ENCODE data around the gene ADGRA3. TPM values are rescaled to one million over a fixed set of nuclear protein-coding genes. Genes with fewer than 3 reads are reported as not detected.

The ADGRA3 gene
- total and polyA plus RNA-seq, 2 donors: 11.2 to 13.1 TPM

DNA sequence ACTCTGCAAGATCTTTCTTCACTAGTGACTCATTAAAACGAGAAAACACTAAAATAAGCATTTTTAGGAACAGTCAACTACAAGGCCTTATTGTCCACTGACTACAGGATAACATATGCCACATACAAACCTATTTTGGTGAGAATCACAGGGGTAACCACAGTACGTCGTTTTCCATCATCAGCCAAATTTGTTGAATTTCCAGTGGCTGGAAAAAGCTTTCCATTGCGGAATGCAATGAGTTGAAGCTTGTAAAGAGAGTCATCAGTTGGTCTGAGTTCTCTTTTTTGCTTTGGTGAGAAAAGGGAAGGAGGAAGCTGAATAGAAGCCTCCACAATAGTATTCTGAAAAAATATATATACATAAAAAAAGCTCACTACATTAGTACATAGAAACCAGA is 102.4 kb downstream of the ADGRA3 start:
- no peaks in the 10 kb centered on the region for H3K4me1 ChIP-seq (ENCODE audit: control insufficient read depth in 2 of 2, insufficient read depth in 2 of 2, low read length in 2 of 2)
- H3K36me3 ChIP-seq (ENCODE audit: control insufficient read depth in 2 of 2, insufficient read depth in 2 of 2, low read length in 1 of 2): no peaks in the 10 kb centered on the region
- H3K9me3 ChIP-seq (ENCODE audit: control insufficient read depth in 2 of 2, insufficient read depth in 1 of 2, low read length in 1 of 2): no peaks in the 10 kb centered on the region
- no peak overlapping the region for H3K4me3 ChIP-seq (ENCODE audit: low read length in 2 of 2)
- H3K27me3 ChIP-seq (ENCODE audit: control insufficient read depth in 2 of 2, insufficient read depth in 1 of 2, low read length in 1 of 2): no peaks in the 10 kb centered on the region
- WGBS: 94% methylated on average over 4 of the region's 4 CpGs
- no peak overlapping the region for H3K27ac ChIP-seq (ENCODE audit: low read depth in 1 of 2, low read length in 1 of 2)
- no peak for DNase-seq (ENCODE audit: low read depth in 6 of 9, low spot score in 9 of 9)

- WGBS: 96% methylated on average over 3 of the region's 3 CpGs
Measured at GRCh38 chr4:22412013-22412412, 103.9 kb downstream of the ADGRA3 start.

DNA sequence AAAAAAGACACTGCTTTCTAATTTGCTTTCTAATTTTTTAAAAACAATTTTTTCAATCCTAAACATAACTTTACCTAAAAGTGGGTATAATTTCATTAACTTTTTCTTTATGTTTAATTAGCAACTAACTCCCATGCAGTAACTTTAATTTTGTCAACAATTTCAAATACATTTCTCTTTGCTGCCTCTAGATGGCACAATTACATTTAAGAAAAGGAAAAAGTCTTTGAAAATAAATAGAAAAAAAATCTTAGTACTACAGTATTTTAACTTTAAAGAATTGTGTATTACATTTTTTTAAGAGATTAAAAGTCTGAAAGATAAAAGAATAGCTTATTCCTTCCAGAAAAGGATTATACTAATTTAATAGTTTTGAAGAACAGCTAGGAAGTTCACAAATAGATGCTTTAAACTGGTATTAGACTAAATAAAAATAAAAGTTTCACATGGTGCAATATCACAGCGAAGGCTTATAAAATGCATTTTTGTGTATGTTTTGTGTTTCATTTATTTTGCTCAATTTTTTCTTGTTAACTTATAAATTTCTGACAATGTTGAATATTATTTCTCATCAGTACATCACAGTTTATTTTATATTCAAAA is 105.1 kb downstream of the ADGRA3 start:
- no peaks in the 10 kb centered on the region for H3K9me3 ChIP-seq (ENCODE audit: control insufficient read depth in 2 of 2, insufficient read depth in 1 of 2, low read length in 1 of 2)
- 98% methylated on average over 1 of the region's 1 CpG for WGBS
- H3K4me3 ChIP-seq (ENCODE audit: low read length in 2 of 2): no peak overlapping the region
- H3K36me3 ChIP-seq (ENCODE audit: control insufficient read depth in 2 of 2, insufficient read depth in 2 of 2, low read length in 1 of 2): no peaks in the 10 kb centered on the region
- no peaks in the 10 kb centered on the region for H3K27me3 ChIP-seq (ENCODE audit: control insufficient read depth in 2 of 2, insufficient read depth in 1 of 2, low read length in 1 of 2)
- peak in 2 of 9 donors; percentile 19 to 35 for DNase-seq (ENCODE audit: low read depth in 6 of 9, low spot score in 9 of 9)
- H3K27ac ChIP-seq (ENCODE audit: low read depth in 1 of 2, low read length in 1 of 2): no peak overlapping the region
- H3K4me1 ChIP-seq (ENCODE audit: control insufficient read depth in 2 of 2, insufficient read depth in 2 of 2, low read length in 2 of 2): no peaks in the 10 kb centered on the region

More at GRCh38 chr4:22412013-22412412, 103.9 kb downstream of the ADGRA3 start:
- no peak for DNase-seq (ENCODE audit: low read depth in 6 of 9, low spot score in 9 of 9)
- no peak overlapping the region for H3K4me3 ChIP-seq (ENCODE audit: low read length in 2 of 2)
- H3K27ac ChIP-seq (ENCODE audit: low read depth in 1 of 2, low read length in 1 of 2): no peak overlapping the region
- no peaks in the 10 kb centered on the region for H3K9me3 ChIP-seq (ENCODE audit: control insufficient read depth in 2 of 2, insufficient read depth in 1 of 2, low read length in 1 of 2)
- H3K27me3 ChIP-seq (ENCODE audit: control insufficient read depth in 2 of 2, insufficient read depth in 1 of 2, low read length in 1 of 2): no peaks in the 10 kb centered on the region
- no peaks in the 10 kb centered on the region for H3K36me3 ChIP-seq (ENCODE audit: control insufficient read depth in 2 of 2, insufficient read depth in 2 of 2, low read length in 1 of 2)
- no peaks in the 10 kb centered on the region for H3K4me1 ChIP-seq (ENCODE audit: control insufficient read depth in 2 of 2, insufficient read depth in 2 of 2, low read length in 2 of 2)

DNA sequence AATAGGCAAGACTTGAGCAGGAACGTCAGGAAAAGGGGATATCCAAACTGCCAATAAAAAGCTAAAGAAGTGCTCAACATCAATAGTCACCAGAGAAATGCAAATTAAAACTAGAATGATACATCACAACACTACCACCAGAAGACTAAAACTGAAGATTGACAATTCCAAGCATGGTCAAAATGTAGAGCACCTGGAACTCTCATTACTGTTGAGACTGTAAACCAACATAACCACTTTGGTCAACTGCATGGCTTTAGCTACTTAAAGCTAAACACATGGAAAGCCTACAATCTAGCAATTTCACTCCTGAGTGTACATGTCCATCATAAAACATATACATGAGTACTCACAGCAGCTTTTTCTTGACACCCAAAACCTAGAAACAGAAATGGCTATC is 107.4 kb downstream of the ADGRA3 start:
- no peaks in the 10 kb centered on the region for H3K36me3 ChIP-seq (ENCODE audit: control insufficient read depth in 2 of 2, insufficient read depth in 2 of 2, low read length in 1 of 2)
- no peaks in the 10 kb centered on the region for H3K4me1 ChIP-seq (ENCODE audit: control insufficient read depth in 2 of 2, insufficient read depth in 2 of 2, low read length in 2 of 2)
- H3K27ac ChIP-seq (ENCODE audit: low read depth in 1 of 2, low read length in 1 of 2): no peak overlapping the region
- no peak overlapping the region for H3K4me3 ChIP-seq (ENCODE audit: low read length in 2 of 2)
- no peak for DNase-seq (ENCODE audit: low read depth in 6 of 9, low spot score in 9 of 9)
- no peaks in the 10 kb centered on the region for H3K9me3 ChIP-seq (ENCODE audit: control insufficient read depth in 2 of 2, insufficient read depth in 1 of 2, low read length in 1 of 2)
- no peaks in the 10 kb centered on the region for H3K27me3 ChIP-seq (ENCODE audit: control insufficient read depth in 2 of 2, insufficient read depth in 1 of 2, low read length in 1 of 2)
- 100% methylated on average over 1 of the region's 1 CpG for WGBS

- Histone ChIP-seq H3K27ac (ENCODE audit: low read depth in 1 of 2, low read length in 1 of 2) (no peak overlapping the region), H3K9me3 (ENCODE audit: control insufficient read depth in 2 of 2, insufficient read depth in 1 of 2, low read length in 1 of 2) (no peaks in the 10 kb centered on the region), H3K4me3 (ENCODE audit: low read length in 2 of 2) (no peak overlapping the region), H3K36me3 (ENCODE audit: control insufficient read depth in 2 of 2, insufficient read depth in 2 of 2, low read length in 1 of 2) (no peaks in the 10 kb centered on the region), H3K4me1 (ENCODE audit: control insufficient read depth in 2 of 2, insufficient read depth in 2 of 2, low read length in 2 of 2) (no peaks in the 10 kb centered on the region), H3K27me3 (ENCODE audit: control insufficient read depth in 2 of 2, insufficient read depth in 1 of 2, low read length in 1 of 2) (no peaks in the 10 kb centered on the region)
- DNase-seq (ENCODE audit: low read depth in 6 of 9, low spot score in 9 of 9): no peak
Measured at GRCh38 chr4:22407361-22407760, 108.5 kb downstream of the ADGRA3 start.

- no peak for DNase-seq (ENCODE audit: low read depth in 6 of 9, low spot score in 9 of 9)
- Histone ChIP-seq H3K36me3 (ENCODE audit: control insufficient read depth in 2 of 2, insufficient read depth in 2 of 2, low read length in 1 of 2) (peaks cover 0 to 2% of the 10 kb centered on the region in 2 donors), H3K9me3 (ENCODE audit: control insufficient read depth in 2 of 2, insufficient read depth in 1 of 2, low read length in 1 of 2) (no peaks in the 10 kb centered on the region), H3K4me1 (ENCODE audit: control insufficient read depth in 2 of 2, insufficient read depth in 2 of 2, low read length in 2 of 2) (no peaks in the 10 kb centered on the region), H3K27me3 (ENCODE audit: control insufficient read depth in 2 of 2, insufficient read depth in 1 of 2, low read length in 1 of 2) (no peaks in the 10 kb centered on the region), H3K4me3 (ENCODE audit: low read length in 2 of 2) (no peak overlapping the region), H3K27ac (ENCODE audit: low read depth in 1 of 2, low read length in 1 of 2) (no peak overlapping the region)
- 96% methylated on average over 4 of the region's 4 CpGs for WGBS
Measured at GRCh38 chr4:22398671-22399070, 117.2 kb downstream of the ADGRA3 start.

GRCh38 chr4:22391551-22391950 is 124.3 kb downstream of the ADGRA3 start:
- WGBS: 93% methylated on average over 3 of the region's 3 CpGs
- no peaks in the 10 kb centered on the region for H3K27me3 ChIP-seq (ENCODE audit: control insufficient read depth in 2 of 2, insufficient read depth in 1 of 2, low read length in 1 of 2)
- no peak for DNase-seq (ENCODE audit: low read depth in 6 of 9, low spot score in 9 of 9)

GRCh38 chr4:22389240-22389870 is 126.5 kb downstream of the ADGRA3 start:
- H3K27ac ChIP-seq (ENCODE audit: low read depth in 1 of 2, low read length in 1 of 2): no peak overlapping the region
- no peaks in the 10 kb centered on the region for H3K36me3 ChIP-seq (ENCODE audit: control insufficient read depth in 2 of 2, insufficient read depth in 2 of 2, low read length in 1 of 2)
- H3K4me3 ChIP-seq (ENCODE audit: low read length in 2 of 2): no peak overlapping the region
- 39% methylated on average over 3 of the region's 3 CpGs for WGBS
- no peaks in the 10 kb centered on the region for H3K9me3 ChIP-seq (ENCODE audit: control insufficient read depth in 2 of 2, insufficient read depth in 1 of 2, low read length in 1 of 2)
- DNase-seq (ENCODE audit: low read depth in 6 of 9, low spot score in 9 of 9): peak; percentile 14 to 72 (median 39)
- H3K4me1 ChIP-seq (ENCODE audit: control insufficient read depth in 2 of 2, insufficient read depth in 2 of 2, low read length in 2 of 2): no peaks in the 10 kb centered on the region
- no peaks in the 10 kb centered on the region for H3K27me3 ChIP-seq (ENCODE audit: control insufficient read depth in 2 of 2, insufficient read depth in 1 of 2, low read length in 1 of 2)

More at GRCh38 chr4:22391551-22391950, 124.3 kb downstream of the ADGRA3 start:
- no peaks in the 10 kb centered on the region for H3K9me3 ChIP-seq (ENCODE audit: control insufficient read depth in 2 of 2, insufficient read depth in 1 of 2, low read length in 1 of 2)
- H3K27ac ChIP-seq (ENCODE audit: low read depth in 1 of 2, low read length in 1 of 2): no peak overlapping the region
- H3K4me1 ChIP-seq (ENCODE audit: control insufficient read depth in 2 of 2, insufficient read depth in 2 of 2, low read length in 2 of 2): no peaks in the 10 kb centered on the region
- no peak overlapping the region for H3K4me3 ChIP-seq (ENCODE audit: low read length in 2 of 2)
- no peaks in the 10 kb centered on the region for H3K36me3 ChIP-seq (ENCODE audit: control insufficient read depth in 2 of 2, insufficient read depth in 2 of 2, low read length in 1 of 2)

- Histone ChIP-seq H3K36me3 (ENCODE audit: control insufficient read depth in 2 of 2, insufficient read depth in 2 of 2, low read length in 1 of 2) (no peaks in the 10 kb centered on the region), H3K4me3 (ENCODE audit: low read length in 2 of 2) (no peak overlapping the region), H3K27me3 (ENCODE audit: control insufficient read depth in 2 of 2, insufficient read depth in 1 of 2, low read length in 1 of 2) (no peaks in the 10 kb centered on the region), H3K4me1 (ENCODE audit: control insufficient read depth in 2 of 2, insufficient read depth in 2 of 2, low read length in 2 of 2) (no peaks in the 10 kb centered on the region), H3K9me3 (ENCODE audit: control insufficient read depth in 2 of 2, insufficient read depth in 1 of 2, low read length in 1 of 2) (no peaks in the 10 kb centered on the region), H3K27ac (ENCODE audit: low read depth in 1 of 2, low read length in 1 of 2) (no peak overlapping the region)
- 96% methylated on average over 7 of the region's 7 CpGs for WGBS
- DNase-seq (ENCODE audit: low read depth in 6 of 9, low spot score in 9 of 9): no peak
Measured at GRCh38 chr4:22385611-22386011, 130.3 kb downstream of the ADGRA3 start.

Measured in thymus (tissue), 11 donors.